ENCODE measurements around the gene DMXL2.
"Not testable (repeated sequence)": the region's sequence is repeated elsewhere in the genome, so short reads cannot be mapped to it uniquely, and the experiment has no call there.

Gene DMXL2

GRCh38 chr15:51568939-51569784 lies 53.4 kb downstream of the DMXL2 start:
- not testable (repeated sequence) for DNase-seq

- no peak for DNase-seq
These were observed 61.3 kb downstream of the DMXL2 start for GRCh38 chr15:51561271-51561670.

GRCh38 chr15:51558876-51559275 lies 63.7 kb downstream of the DMXL2 start:
- no peak for DNase-seq

GRCh38 chr15:51558411-51558810 lies 64.2 kb downstream of the DMXL2 start:
- DNase-seq: no peak

GRCh38 chr15:51550841-51551240 lies 71.7 kb downstream of the DMXL2 start:
- DNase-seq: no peak

GRCh38 chr15:51547656-51548055 lies 74.9 kb downstream of the DMXL2 start:
- no peak for DNase-seq

- no peak for DNase-seq
These were observed 85.5 kb downstream of the DMXL2 start for GRCh38 chr15:51536965-51537574.

- no peak for DNase-seq
These were observed 88.7 kb downstream of the DMXL2 start for GRCh38 chr15:51533672-51534398.

GRCh38 chr15:51526955-51527354 lies 95.6 kb downstream of the DMXL2 start:
- no peak for DNase-seq

GRCh38 chr15:51524376-51524775 lies 98.2 kb downstream of the DMXL2 start:
- DNase-seq: no peak

GRCh38 chr15:51516291-51516690 lies 106.3 kb downstream of the DMXL2 start:
- no peak for DNase-seq

GRCh38 chr15:51505251-51505650 lies 117.3 kb downstream of the DMXL2 start:
- DNase-seq: no peak

GRCh38 chr15:51503003-51503402 lies 119.6 kb downstream of the DMXL2 start:
- DNase-seq: no peak

GRCh38 chr15:51499379-51499976 lies 123.1 kb downstream of the DMXL2 start:
- DNase-seq: no peak

- DNase-seq: no peak
These were observed 124.8 kb downstream of the DMXL2 start for GRCh38 chr15:51497806-51498205.

GRCh38 chr15:51496246-51496645 lies 126.3 kb downstream of the DMXL2 start:
- DNase-seq: no peak

GRCh38 chr15:51494411-51495314 lies 127.9 kb downstream of the DMXL2 start:
- no peak for DNase-seq

- no peak for DNase-seq
These were observed 128.7 kb downstream of the DMXL2 start for GRCh38 chr15:51493892-51494291.

GRCh38 chr15:51492528-51492927 lies 130.0 kb downstream of the DMXL2 start:
- DNase-seq: no peak

- no peak for DNase-seq
These were observed 130.6 kb downstream of the DMXL2 start for GRCh38 chr15:51491941-51492340.

- no peak for DNase-seq
These were observed 137.8 kb downstream of the DMXL2 start for GRCh38 chr15:51484781-51485180.

- DNase-seq: no peak
These were observed 138.6 kb downstream of the DMXL2 start for GRCh38 chr15:51483985-51484384.
